Upper lobe of left lung (tissue), 4 donors: ENCODE data around the gene DLL1.

Experiments
- POLR2A ChIP-seq, 4 donors: fragments of 450-650 bp; IDR thresholded peaks; one replicate each; pipeline ENCODE4 v1.5.1; 2016 to 2017; ENCODE audit warnings: antibody characterized with exemption in 4 of 4, mild to moderate bottlenecking in 2 of 4
- POLR2AphosphoS5 ChIP-seq, 2 donors: sonication (generic); formaldehyde crosslinking; IDR thresholded peaks; one replicate each; pipeline ENCODE4 v1.5.1; 2017; ENCODE audit warnings: antibody characterized with exemption in 2 of 2
- TF ChIP-seq, protein P1 (sequence below), 6 experiments: fragments of 450-650 bp in 4 of 6; fragments of 200-600 bp in 2 of 6; sonication (generic) in 2 of 6; IDR thresholded peaks; one replicate each; pipeline ENCODE4 v1.5.1; 2016 to 2019; ENCODE audit warnings: antibody characterized with exemption in 6 of 6

DNA sequence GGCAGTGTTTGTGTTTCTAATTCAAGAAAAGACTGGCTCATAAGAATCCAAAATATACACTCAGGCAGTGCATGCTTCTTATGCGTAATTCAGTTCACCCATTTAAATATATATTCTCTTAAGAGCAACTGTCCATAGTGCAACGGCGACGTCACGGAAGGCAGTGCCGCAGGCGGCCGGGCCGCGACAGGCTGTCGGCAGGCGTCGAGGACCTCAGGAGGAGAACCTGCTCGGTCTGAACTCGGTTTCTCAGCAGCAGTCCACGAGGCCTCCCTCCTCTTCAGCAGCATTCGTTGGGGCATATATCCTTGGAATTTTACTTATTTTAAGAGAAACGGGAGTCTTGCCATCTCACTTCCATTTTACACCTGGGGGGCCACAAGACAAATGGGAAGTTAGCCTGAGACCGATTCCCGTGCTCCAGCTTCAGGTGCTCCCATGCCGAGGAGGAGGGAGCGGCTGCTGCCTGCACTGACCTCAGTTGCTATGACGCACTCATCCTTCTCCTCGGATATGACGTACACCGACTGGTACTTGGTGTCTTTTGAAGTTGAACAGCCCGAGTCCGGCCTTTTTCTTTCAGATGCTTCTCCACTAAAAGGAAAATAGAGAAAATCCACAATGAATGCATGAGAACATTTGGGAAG is 8.2 kb downstream of the DLL1 start:
- TF ChIP-seq, protein P1, sequence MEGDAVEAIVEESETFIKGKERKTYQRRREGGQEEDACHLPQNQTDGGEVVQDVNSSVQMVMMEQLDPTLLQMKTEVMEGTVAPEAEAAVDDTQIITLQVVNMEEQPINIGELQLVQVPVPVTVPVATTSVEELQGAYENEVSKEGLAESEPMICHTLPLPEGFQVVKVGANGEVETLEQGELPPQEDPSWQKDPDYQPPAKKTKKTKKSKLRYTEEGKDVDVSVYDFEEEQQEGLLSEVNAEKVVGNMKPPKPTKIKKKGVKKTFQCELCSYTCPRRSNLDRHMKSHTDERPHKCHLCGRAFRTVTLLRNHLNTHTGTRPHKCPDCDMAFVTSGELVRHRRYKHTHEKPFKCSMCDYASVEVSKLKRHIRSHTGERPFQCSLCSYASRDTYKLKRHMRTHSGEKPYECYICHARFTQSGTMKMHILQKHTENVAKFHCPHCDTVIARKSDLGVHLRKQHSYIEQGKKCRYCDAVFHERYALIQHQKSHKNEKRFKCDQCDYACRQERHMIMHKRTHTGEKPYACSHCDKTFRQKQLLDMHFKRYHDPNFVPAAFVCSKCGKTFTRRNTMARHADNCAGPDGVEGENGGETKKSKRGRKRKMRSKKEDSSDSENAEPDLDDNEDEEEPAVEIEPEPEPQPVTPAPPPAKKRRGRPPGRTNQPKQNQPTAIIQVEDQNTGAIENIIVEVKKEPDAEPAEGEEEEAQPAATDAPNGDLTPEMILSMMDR (IDR thresholded peaks at IDR 0.05), result no peak
- no peak for TF ChIP-seq POLR2AphosphoS5 (IDR thresholded peaks at IDR 0.05)
- TF ChIP-seq POLR2A (IDR thresholded peaks at IDR 0.05), result no peak
